CD4-positive, alpha-beta T cell treated with Interleukin-4 for 1 hour (primary cell): ENCODE measurements around the gene PHLDA2.
A peak's percentile ranks its signal among the peaks of the same experiment; 100 is the strongest.

Experiments
- DNase-seq, 2 donors: peaks; one replicate each; pipeline ENCODE4 v3.0.0-alpha.2; 2020 to 2022

PHLDA2 gene

GRCh38 chr11:2929950-2930703 is 907 bp upstream of the PHLDA2 start:
- peak; percentile 31 to 33 for DNase-seq

GRCh38 chr11:2929531-2929949 is 320 bp upstream of the PHLDA2 start:
- peak in 1 of 2 donors; percentile 67 for DNase-seq

DNA sequence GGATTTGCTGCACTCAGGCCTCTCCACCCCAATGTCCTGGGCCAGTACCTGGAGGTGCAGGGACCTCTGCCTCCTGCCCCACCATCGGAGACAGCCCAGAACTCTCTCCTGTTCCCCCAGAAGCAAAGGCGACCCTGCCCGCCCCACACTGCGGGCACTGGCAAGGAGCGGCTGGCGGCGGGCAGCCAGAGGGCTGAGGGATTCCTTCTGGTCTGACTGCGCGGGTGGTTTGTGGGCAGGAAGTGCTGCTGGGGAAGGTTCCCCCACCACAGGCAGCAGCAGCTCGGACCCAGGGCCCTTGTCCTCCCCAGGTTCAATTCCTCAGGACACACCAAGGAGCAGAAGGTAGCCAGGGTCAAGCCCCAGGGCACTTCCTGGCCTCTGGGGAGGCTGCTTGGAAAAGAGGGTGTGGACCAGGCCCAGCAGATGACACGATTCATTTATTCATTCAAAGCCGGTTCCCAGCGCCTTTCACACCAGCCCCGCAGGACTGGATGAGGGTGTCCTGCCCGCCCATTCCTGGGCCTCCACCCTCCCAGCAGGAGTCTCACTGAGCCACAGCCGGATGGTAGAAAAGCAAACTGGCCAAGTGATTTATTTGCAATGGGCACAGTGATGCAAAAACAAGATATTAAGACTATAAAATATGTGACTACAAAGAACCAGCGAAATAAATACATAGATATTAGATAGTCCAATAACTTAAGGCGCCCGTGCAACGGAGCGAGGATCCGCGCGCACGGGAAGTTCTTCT is 1.2 kb downstream of the PHLDA2 start:
- no peak for DNase-seq

DNA sequence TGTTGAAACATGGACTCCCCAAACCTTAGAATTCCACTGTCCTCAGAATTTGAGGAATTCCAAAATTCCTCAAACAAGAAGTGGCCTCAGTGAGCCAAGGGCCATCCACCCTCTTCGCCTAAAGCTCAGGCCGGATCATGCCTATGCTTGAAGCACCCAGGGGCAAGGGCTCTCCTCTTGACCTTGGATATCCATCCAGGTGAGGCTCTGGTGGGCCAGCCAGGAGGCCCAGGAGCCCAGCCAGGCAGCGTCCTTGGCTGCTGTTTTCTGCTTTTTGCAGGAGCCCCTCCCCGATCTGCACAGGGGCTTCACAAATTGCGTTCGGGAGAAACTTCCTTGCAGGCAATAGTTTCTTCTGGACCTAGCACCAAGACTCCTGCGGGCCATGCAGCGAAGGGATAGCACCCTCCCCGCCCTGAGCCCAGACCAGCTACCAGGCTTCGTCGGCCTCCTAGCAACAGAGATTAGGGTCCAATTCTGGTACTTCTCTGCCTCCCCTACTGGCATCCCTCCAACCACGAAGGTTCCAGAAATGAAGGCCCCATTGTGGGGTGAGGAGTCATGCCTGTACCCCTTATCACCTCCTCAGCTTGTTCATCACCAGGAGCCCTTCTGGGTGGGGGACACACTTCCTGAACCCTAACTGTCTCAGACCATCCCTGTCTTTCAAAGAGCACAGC is 2.0 kb downstream of the PHLDA2 start:
- DNase-seq: no peak

- DNase-seq: no peak
Measured at GRCh38 chr11:2926611-2927051, 2.6 kb downstream of the PHLDA2 start.

DNA sequence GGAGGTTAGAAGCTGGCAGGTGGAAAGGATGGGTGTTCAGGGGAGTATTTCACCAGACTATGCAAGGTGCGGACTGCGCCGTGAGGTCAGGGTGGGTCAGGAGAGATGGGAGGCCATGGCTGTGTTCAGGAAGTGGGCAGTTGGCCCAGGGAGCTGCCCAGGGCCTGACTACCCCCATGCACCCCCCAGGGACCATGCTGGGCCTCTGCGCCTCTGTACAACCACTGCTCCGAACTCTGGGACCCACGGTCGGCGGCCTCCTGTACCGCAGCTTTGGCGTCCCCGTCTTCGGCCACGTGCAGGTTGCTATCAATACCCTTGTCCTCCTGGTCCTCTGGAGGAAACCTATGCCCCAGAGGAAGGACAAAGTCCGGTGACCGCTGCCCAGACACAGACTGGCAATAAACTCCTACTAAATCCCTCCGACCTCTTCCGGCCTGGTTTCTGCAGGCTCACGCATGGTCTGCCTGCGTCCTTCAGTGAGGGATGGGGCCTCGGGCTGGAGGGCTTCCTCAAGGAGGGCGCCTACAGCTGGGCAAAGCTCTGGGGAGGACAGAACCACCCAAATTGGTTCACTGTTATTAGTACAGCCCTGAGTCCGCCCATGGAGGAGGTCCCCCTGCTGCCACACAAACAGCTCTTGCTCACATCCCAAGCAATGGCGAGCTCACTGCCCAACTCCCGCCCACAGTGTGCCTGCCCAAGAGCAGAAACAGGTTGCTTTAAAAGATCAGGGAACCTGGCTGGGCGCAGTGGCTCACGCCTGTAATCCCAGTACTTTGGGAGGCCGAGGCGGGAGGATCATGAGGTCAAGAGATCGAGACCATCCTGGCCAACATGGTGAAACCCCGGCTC is 4.2 kb downstream of the PHLDA2 start:
- no peak for DNase-seq

GRCh38 chr11:2924381-2924780 is 4.8 kb downstream of the PHLDA2 start:
- DNase-seq: no peak

DNA sequence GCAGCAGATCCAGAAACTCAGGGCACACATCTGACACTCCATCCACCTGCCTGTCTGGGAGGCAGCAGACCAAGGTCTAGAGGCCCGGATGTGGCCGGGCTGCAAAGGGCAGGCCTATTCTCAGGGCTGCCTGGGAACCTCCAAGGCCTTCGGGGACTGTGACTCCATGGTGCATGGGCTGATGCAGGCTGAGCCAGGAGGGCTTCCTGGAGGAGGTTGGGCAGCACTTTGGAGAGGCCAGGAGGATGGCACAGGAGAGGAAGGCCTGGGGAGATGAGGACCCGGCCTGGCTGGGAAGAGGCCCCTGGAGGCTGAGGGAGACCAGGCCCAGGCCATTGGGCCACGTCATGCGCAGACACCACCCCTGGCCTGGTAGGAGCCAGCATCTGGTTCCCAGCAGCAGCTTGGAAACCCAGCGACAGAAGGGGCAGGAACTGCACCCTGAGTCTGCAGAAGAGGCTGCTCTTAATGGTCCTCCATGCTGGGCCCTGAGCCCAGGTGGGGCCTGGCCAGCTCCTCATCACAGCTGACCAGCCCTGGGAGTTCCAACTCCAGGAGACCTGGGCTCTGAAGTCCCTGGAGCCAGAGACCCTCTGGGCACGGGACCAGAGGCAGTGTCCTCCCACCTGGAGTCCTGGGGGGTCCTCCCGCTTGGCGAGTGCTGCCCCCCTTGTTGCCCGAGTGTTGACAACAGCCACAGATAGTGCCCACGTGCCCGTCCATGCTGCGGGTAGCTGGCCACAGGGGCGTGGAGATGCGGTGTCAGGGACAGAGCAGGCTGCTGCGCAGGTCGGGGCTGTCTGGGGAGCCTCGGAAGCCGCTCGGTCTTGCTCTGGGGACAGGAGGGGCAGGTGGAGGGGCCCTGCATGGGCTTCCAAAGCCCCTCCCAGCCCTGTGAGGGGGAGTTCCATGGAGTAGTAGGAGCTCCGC is 5.5 kb downstream of the PHLDA2 start:
- no peak for DNase-seq

DNA sequence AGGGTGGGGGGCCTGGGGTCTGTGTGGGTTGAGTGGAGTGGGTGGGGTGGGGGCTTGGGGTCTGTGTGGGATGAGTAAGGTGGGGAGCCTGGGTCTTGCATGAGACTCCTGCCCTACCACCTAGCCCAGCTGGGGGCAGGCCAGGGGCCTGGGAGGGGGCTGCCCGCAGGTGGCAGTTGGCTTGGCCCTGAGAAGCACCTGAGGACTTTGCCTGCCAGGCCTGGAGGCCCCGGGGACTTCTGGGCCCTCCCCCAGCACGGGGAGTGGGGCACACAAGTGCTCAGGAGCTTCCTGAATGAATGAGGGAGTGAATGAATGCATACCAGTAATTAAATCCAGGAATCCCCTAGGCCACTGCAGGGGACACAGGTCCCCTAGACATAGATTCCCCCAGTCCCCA is 6.6 kb downstream of the PHLDA2 start:
- no peak for DNase-seq

DNA sequence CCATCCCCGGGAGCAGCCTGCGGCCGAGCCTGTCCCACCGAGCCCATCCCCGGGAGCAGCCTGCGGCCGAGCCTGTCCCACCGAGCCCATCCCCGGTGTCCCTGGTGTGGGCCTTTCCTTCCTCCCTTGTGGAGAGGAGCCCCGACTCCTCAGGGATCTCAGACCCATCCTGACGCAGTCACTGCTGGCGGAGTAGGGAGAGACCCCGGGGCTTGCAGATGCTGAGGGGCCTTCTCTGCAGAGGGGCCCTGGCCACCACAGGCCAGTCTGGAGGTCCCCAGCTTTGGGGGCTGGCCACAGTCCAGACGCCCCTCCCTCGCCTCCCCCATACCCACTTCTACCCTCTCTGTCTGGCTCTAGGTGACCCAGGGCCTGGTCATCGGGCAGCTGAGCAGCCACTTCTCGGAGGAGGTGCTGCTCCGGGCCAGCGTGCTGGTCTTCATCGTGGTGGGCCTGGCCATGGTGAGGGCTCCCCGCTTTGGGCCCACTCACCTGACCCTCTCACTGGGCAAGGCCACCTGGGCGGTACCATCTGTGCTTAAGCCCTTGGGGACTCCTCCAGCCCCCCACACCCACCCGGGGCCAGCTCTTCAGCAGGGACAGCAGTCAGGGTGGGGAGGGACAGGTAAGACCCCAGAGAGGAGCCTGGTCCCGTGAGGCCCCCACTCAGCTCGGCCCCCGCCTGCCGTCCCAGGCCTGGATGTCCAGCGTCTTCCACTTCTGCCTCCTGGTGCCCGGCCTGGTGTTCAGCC is 7.3 kb downstream of the PHLDA2 start:
- DNase-seq: no peak

GRCh38 chr11:2921261-2921660 is 8.0 kb downstream of the PHLDA2 start:
- no peak for DNase-seq

DNA sequence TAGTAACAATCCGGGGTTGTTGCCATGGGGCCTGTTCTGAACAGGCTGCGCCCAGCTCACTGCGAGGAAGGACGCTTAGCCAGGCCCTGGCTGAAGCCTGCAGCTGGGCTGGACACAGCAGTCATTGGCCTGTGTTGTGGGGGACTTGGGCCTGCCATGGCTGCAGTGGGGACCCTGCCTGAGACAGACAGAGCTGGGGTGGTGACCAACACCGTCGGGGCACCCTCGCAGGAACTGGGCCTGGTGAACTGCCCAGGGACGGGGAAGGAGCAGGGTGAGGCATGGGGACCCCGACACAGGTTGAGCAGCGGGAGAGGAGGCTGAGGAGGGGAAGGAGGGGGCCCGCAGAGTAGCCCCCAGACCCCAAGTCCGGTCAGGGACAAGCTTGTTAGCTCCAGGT is 8.9 kb downstream of the PHLDA2 start:
- no peak for DNase-seq

GRCh38 chr11:2919837-2920236 is 9.4 kb downstream of the PHLDA2 start:
- DNase-seq: no peak

DNA sequence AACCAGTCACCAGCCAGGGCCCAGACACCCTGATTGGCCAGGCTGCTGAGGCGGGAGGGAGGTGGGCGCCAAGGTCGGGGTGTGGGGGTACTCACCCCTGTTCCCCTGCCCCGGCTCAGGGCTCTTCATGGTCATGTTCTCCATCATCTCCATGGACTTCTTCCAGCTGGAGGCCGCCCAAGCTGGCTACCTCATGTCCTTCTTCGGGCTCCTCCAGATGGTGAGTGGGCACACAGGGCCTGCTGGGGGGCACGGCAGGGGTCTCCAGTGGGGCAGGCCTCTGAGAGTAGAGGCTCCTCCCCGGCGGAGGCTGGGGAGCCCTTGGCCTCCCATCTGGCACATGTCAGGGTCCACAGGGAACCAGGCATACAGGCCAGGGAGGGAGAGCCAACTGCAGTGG is 10.0 kb downstream of the PHLDA2 start:
- DNase-seq: no peak

- no peak for DNase-seq
Measured at GRCh38 chr11:2917842-2918490, 11.3 kb downstream of the PHLDA2 start.

- DNase-seq: no peak
Measured at GRCh38 chr11:2916892-2917645, 12.2 kb downstream of the PHLDA2 start.

DNA sequence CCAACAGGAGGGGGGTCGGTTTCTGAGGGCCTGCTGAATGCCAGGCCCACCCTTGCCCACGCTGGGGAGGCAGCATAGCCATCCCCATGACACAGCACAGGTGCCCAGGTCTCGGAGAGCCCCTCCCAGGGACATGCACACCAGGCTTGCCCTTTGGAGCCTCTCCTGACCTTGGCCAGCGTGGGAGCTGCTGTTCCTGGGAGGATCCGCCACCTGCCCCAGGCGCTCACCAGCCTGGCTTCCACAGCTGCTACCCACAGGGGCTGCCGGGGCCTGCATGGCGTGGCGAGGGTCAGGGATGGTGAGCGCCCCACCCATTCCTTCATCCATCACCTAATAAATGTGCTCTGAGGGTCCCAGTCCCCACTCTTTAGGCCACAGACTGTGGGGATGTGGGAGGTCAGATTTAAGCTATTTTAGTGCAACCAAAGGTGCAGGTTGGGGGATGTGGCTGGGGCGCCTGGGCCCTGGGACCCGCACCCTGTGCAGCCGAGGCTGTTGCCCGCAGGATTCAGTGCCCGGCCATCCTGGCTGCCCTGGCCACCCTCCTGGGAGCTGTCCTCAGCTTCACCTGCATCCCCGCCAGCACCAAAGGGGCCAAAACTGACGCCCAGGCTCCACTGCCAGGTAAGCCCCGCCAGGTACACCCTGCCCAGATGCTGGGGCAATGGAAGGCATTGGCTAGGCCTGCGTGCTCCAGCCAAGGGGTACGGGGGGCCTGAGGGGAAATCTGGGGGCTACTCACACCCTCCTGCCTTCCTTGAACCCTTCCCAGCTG is 12.9 kb downstream of the PHLDA2 start:
- DNase-seq: no peak

DNA sequence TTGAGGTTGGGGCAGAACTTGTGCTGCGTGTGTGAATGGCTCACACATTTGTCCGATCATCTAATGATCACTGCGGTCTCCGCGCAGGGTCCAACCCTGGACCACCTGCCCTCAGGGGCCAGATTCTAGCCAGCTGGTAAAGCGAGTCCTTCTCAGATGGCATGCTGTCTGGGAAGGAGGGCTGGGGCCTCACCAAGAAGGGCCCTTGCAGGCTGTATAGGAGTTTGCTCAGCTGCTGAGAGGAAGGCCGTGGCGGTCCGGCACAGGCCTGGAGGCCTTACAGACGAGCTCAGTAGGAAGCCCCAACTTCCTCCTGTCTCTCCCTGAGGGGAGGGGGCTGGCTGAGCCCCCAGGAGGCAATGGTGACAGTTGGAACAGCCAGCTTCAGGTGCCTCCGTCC is 13.7 kb downstream of the PHLDA2 start:
- no peak for DNase-seq
